ENCODE results near the gene ZBTB8A.
"Not testable (repeated sequence)": the region's sequence is repeated elsewhere in the genome, so short reads cannot be mapped to it uniquely, and the experiment has no call there.

The ZBTB8A gene

GRCh38 chr1:32538887-32539583 is at the start of gene ZBTB8A:
TSS of gene ZBTB8A (plus strand) at chr1:32539427. CDS start at chr1:32592932, 53,505 bp downstream.
- DNase-seq (ENCODE audit: low read depth in 1 of 2, low spot score in 1 of 2), result no peak

DNA sequence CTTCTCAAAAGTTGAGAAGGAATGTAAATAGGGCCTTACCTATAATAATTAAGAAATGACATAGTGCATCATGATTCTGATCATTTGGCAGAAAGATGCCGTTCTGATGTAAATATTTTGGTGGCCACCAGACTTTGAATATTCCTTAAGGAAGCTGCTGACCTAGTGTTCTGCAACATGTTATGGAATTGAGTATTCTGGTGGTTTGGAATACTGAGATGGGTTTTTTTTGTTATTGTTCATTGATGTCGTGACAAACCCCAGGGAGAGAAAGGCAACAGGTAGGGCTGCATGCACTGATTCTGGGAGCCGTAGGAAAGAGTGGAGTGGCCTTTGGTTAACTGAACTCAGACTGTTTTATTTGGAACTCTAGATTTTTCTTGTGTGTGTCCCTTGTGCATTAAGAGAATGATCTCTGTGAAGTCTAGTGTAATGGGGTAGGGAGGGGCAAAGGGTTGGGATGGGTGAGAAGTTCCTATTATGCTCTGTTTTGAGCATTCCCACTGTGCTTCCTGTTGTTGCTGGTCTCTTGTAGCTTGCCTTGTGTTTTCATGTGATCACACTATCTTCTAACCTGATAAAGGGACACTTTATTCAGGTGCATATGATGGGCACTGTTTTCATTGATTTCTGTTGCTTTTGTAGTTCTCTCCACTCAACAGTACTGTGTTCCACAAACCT is 49.3 kb upstream of the ZBTB8A start:
- no peak for DNase-seq (ENCODE audit: low read depth in 1 of 2, low spot score in 1 of 2)

DNA sequence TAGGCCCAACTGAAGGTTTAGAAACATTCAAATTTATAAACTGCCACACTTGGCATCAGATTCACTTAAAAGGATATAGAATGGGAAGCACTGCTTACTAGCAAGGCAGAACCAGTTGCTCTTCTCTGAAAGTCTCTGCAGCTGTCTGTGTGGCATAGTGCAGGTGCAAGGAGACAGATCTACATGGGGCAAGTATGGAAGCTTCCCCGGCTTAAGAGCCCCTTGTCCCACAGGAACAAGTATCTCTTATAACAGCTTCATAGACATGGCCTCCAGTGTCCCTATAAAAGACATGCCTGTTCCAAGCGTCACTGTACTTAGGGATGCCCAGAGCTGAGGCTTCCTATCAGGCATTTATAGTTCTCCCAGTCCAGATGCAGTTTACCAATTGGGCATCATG is 47.8 kb upstream of the ZBTB8A start:
- no peak for DNase-seq (ENCODE audit: low read depth in 1 of 2, low spot score in 1 of 2)

DNA sequence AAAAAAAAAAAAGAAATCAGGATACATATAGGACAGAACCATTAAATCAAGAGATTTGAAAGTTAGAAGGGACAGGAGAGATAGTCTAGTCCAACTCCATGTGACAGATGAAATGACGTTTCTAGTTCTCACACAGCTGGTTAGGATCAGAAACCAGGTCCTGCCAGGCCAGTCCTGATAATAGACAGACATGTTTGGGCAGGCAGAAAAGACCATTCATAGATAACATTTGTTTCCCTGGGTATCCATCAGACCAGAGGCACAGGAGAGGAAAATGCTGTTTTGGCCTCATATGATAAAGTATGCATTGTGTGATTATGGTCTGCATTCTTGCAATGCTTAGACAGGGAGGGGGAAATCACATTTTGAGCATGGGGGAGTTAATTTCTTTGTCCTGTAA is 45.0 kb upstream of the ZBTB8A start:
- DNase-seq (ENCODE audit: low read depth in 1 of 2, low spot score in 1 of 2), result no peak

- no peak for DNase-seq (ENCODE audit: low read depth in 1 of 2, low spot score in 1 of 2)
Measured at GRCh38 chr1:32494711-32495337, 44.4 kb upstream of the ZBTB8A start.

DNA sequence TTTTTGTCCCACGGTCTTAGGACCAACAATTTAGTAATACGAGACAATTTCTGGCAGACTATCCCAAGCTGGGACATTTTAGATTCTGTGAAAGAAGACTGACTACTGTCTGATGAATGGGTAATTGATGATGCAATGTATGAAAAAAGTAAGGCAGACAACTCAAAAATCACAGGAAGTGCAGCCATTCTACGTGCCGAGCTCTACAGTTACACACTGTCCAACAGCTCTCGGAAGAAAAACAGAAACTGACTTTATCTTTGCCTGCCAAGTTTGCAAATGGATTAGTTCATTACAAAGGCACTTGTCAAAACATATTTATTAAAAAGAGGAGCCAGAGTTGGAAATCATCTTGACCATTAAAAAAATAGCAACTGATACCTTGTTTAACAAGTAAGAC is 43.1 kb upstream of the ZBTB8A start:
- DNase-seq (ENCODE audit: low read depth in 1 of 2, low spot score in 1 of 2), result no peak

DNA sequence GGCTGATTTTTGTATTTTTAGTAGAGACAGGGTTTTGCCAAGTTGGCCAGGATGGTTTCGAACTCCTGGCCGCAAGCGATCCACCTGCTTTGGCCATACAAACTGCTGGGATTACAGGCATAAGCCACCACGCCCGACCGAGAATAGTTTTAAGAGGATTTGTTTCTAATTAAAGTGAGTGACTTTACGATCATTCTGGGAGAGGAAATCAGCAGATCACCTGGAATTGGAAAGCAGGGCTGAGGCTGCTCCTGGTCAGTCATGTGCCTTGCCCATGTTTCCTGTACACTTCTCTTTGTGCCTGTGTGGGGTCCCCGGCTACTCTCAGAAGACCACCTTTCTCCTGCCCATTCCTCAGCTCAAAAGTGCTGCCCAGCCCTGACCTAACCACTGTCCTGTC is 40.5 kb upstream of the ZBTB8A start:
- DNase-seq (ENCODE audit: low read depth in 1 of 2, low spot score in 1 of 2), result no peak

GRCh38 chr1:32500387-32501209 is 38.6 kb upstream of the ZBTB8A start:
- DNase-seq (ENCODE audit: low read depth in 1 of 2, low spot score in 1 of 2), result no peak

DNA sequence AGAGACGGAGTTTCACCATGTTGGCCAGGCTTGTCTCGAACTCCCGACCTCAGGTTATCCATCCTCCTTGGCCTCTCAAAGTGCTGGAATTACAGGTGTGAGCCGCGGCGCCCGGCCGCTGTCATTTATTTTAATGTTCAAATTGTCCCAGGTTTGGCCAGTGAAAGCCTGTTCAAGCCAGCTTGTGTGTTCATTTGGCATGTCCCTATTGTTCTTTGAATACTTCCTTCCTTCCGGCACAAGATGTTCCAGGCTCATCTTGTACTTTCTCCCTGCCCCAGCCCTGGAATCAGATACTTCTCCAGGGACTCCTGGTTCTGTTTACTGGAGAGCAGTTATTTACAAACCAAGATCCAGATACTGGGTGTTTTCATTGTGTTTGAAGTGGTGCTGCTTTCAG is 37.4 kb upstream of the ZBTB8A start:
- DNase-seq (ENCODE audit: low read depth in 1 of 2, low spot score in 1 of 2), result no peak

DNA sequence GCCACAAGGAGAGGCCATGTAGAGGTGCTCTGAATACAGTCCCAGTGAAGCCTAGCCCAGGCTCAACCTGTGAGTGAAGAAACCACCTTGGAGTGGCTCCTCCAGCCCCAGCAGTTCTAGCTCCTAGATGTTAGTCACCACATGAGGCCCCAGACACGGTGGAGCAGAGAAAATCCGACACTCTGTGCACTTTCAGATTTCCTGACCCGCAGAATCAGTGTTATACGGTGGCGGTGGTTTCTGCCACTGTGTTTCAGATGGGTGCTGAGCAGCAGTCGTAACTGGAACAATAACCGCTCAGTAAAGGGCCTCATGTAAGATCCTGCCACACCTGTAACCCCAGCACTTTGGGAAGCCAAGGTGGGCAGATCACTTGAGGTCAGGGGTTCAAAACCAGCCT is 36.1 kb upstream of the ZBTB8A start:
- no peak for DNase-seq (ENCODE audit: low read depth in 1 of 2, low spot score in 1 of 2)

DNA sequence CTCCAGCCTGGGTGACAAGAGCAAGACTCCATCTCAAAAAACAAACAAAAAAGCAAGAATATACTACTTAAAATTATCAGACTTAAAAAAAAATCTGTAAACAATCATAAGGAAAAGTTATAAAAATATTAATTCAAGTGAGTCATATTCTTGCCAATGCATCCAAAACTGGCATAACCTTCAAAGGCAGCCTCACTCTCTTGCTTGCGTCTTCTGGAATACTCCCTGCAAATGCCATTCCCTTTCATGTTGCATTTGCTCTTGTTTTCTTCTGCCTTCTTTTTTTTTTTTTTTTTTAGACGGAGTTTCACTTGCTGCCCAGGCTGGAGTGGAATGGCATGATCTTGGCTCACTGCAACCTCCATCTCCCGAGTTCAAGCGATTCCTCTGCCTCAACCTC is 32.2 kb upstream of the ZBTB8A start:
- DNase-seq (ENCODE audit: low read depth in 1 of 2, low spot score in 1 of 2), result no peak

DNA sequence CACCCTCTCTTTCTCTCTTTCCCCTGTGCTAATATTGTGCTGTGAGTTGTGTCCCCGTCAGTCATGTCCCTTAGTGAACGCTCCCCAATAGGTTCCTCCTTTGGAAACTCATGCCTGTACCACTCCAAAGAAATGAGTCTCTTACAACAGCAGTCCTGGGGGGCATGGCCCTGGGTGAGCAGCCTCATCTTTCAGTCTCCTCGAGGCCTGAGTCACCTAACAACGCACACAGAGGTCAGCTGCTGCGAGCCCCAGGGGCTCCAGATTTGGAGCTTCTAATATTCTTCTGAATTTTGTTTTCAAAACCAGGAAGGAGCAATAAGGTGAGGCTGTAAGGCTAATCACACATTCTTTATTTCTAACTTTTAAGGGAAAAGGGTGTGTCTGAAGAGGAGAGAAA is 30.5 kb upstream of the ZBTB8A start:
- DNase-seq (ENCODE audit: low read depth in 1 of 2, low spot score in 1 of 2), result no peak

- DNase-seq (ENCODE audit: low read depth in 1 of 2, low spot score in 1 of 2), result no peak
Measured at GRCh38 chr1:32509939-32510338, 29.3 kb upstream of the ZBTB8A start.

- DNase-seq (ENCODE audit: low read depth in 1 of 2, low spot score in 1 of 2), result no peak
Measured at GRCh38 chr1:32516402-32516801, 22.8 kb upstream of the ZBTB8A start.

- DNase-seq (ENCODE audit: low read depth in 1 of 2, low spot score in 1 of 2), result no peak
Measured at GRCh38 chr1:32518976-32519375, 20.3 kb upstream of the ZBTB8A start.

- DNase-seq (ENCODE audit: low read depth in 1 of 2, low spot score in 1 of 2), result no peak
Measured at GRCh38 chr1:32521165-32521564, 18.1 kb upstream of the ZBTB8A start.

GRCh38 chr1:32525053-32525452 is 14.2 kb upstream of the ZBTB8A start:
- no peak for DNase-seq (ENCODE audit: low read depth in 1 of 2, low spot score in 1 of 2)

GRCh38 chr1:32525661-32526444 is 13.4 kb upstream of the ZBTB8A start:
- no peak for DNase-seq (ENCODE audit: low read depth in 1 of 2, low spot score in 1 of 2)

DNA sequence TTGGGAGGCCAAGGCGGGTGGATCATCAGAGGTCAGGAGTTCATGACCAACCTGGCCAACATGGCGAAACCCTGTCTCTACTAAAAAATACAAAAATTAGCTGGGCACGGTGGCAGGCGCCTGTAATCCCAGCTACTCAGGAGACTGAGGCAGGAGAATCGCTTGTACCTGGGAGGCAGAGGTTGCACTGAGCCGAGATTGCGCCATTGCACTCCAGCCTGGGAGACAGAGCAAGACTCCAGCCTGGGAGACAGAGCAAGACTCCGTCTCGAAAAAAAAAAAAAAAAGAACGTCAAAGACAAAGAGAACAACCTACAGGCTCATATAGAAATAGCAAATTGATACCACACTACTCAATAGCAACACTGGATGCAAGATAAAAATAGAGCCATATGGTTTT is 10.7 kb upstream of the ZBTB8A start:
- DNase-seq (ENCODE audit: low read depth in 1 of 2, low spot score in 1 of 2), result not testable (repeated sequence)

DNA sequence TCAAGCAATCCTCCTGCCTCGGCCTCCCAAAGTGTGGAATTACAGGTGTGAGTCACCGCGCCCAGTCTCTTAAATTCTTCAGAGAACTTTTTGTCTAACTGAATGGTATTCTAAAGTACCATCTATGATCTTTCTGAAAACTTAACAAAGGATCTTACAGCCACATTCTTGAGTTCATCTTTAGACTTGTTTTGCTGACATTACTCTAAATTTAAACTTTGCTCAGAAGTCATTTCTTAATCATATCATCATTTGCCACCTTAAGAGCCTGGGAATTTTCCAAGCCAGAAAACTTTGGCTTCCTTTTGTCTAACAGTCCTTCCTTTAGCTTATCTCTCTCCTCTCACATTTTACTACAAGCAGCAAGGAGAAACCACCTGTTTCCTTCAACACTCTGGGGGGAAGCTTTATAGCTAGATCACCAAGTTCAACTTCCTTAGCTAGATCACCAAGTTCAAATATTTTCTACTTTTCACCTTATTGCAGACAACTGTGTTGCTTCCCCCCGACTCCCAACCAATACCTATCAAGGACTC is 5.4 kb upstream of the ZBTB8A start:
- DNase-seq (ENCODE audit: low read depth in 1 of 2, low spot score in 1 of 2), result no peak

DNA sequence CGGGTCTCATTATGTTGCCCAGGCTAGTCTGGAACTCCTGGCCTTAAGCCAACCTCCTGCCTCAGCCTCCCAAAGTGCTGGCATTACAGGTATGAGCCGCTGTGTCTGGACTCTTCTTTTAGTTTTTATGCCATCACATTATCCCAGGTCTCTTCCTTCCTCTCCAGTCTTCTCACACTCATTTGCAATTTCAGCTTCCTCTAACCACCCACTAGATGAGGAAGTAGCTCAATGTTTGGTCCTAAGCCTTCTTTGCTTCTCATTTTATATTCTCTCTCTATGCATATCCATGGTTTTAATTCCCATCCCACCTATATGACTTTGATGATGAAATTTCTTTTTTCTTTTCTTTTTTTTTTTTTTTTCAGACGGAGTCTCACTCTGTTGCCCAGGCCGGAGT is 3.1 kb upstream of the ZBTB8A start:
- DNase-seq (ENCODE audit: low read depth in 1 of 2, low spot score in 1 of 2), result no peak
